ENCODE data around the gene C12orf56.

The C12orf56 gene

GRCh38 chr12:64265839-64266238 is 124.7 kb downstream of the C12orf56 start:
- DNase-seq, result no peak
- in situ Hi-C loops (cut with HindIII; ENCODE audit: low pct_ligation_motif_present, low pct_unique_long_range_greater_than_20kb, low sequenced_read_pairs), result loop anchor here (25.0 kb wide), 1 partner anchor 454 kb away; no protein-coding TSS in a partner anchor

- DNase-seq, result no peak
- in situ Hi-C loops (cut with HindIII; ENCODE audit: low pct_ligation_motif_present, low pct_unique_long_range_greater_than_20kb, low sequenced_read_pairs), result loop anchor here (25.0 kb wide), 1 partner anchor 450 kb away; no protein-coding TSS in a partner anchor
These were observed 128.7 kb downstream of the C12orf56 start for GRCh38 chr12:64261813-64262212.

- in situ Hi-C loops (cut with HindIII; ENCODE audit: low pct_ligation_motif_present, low pct_unique_long_range_greater_than_20kb, low sequenced_read_pairs), result loop anchor here (25.0 kb wide), 1 partner anchor 446 kb away; no protein-coding TSS in a partner anchor
- DNase-seq, result no peak
These were observed 132.0 kb downstream of the C12orf56 start for GRCh38 chr12:64258576-64258975.

DNA sequence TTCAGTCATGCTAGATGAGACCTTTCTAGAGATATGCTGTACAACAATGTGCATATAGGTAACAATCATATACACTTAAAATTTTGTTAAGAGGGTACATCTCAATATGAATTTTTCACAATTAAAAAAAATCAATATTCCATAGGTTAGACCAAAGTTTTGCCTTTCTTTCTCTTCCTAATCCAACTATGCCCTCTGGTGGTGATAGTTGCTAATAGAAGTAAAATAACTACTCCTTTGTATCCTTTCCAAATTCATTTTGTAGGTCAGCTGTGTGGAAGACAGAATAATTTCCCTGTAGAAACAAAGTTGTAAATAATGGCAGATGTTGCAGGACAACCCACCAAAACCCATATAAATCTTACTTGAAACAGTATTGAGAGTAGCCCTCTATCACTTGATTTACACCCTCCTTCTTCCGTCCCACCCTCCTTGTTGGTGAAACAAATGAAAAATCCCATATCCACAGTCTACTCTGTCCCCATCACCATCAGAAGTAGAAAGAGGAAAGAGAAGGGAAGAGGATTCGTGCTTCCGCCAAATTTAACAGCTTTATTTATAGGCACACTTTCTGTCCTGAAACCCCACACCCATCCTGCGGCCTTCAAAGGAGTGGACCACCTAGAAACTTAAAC is 134.3 kb downstream of the C12orf56 start:
- in situ Hi-C loops (cut with HindIII; ENCODE audit: low pct_ligation_motif_present, low pct_unique_long_range_greater_than_20kb, low sequenced_read_pairs), result loop anchor here (25.0 kb wide), 1 partner anchor 444 kb away; no protein-coding TSS in a partner anchor
- peak; percentile 81 for DNase-seq

DNA sequence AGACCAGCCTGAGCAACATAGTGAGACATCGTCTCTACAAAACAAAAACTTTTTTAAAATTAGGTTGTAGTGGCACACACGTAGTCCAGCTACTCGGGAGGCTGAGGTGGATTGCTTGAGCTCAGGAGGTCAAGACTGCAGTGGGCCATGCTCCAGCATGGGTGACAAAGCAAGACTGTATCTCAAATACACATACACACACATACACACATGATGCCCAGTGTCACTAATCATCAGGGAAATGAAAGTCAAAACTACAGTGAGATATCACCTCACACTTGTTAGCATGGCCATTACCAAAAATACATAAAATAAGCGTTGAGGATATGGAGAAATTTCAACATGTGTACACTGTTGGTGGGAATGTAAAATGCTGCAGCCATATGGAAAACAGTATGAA is 135.3 kb downstream of the C12orf56 start:
- no peak for DNase-seq
- in situ Hi-C loops (cut with HindIII; ENCODE audit: low pct_ligation_motif_present, low pct_unique_long_range_greater_than_20kb, low sequenced_read_pairs), result loop anchor here (25.0 kb wide), 1 partner anchor 443 kb away; no protein-coding TSS in a partner anchor

- in situ Hi-C loops (cut with HindIII; ENCODE audit: low pct_ligation_motif_present, low pct_unique_long_range_greater_than_20kb, low sequenced_read_pairs), result loop anchor here (25.0 kb wide), 1 partner anchor 441 kb away; no protein-coding TSS in a partner anchor
- no peak for DNase-seq
These were observed 137.2 kb downstream of the C12orf56 start for GRCh38 chr12:64253356-64253755.

DNA sequence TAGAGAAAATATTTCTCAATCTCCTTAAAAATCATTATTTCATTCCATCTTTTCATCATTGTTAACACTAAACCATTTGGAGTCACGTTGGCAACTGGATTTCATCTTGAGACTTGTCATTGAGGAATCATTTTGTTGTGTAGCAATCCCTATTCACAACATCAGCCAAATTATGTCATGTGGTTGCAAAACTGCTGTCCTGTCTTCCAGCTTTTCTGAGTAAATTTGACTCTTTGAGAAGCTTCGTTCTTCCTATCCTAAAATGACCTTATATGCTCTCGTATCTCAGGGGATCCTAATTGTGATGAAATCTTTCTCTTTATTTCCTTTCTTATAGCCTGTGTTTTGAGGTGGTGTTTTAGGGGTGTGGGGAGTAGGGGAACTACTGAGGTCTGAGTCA is 137.9 kb downstream of the C12orf56 start:
- in situ Hi-C loops (cut with HindIII; ENCODE audit: low pct_ligation_motif_present, low pct_unique_long_range_greater_than_20kb, low sequenced_read_pairs), result loop anchor here (25.0 kb wide), 1 partner anchor 440 kb away; no protein-coding TSS in a partner anchor

GRCh38 chr12:64243809-64244208 is 146.7 kb downstream of the C12orf56 start:
- no peak for DNase-seq
- in situ Hi-C loops (cut with HindIII; ENCODE audit: low pct_ligation_motif_present, low pct_unique_long_range_greater_than_20kb, low sequenced_read_pairs), result no loop called here

More for the DNA sequence above, 137.9 kb downstream of the C12orf56 start:
- no peak for DNase-seq

DNA sequence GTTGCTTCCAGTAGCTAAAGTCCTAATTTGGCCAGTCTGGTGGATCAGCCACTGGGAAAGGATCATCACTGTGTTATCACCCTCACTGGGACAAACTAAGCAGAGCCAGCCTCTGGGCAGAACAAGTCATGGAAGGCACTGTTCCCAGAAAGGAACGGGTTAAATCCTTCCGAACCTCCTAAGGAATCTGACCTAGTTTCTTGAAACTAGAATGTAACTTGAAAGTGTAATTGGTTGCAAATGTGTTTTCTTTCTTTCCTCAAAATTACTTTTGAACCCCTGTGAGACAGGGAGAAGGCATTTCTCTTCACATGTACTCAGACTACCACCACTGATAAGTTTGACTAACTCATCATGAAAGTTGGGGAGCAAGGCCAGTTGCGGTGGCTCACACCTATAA is 149.8 kb downstream of the C12orf56 start:
- in situ Hi-C loops (cut with HindIII; ENCODE audit: low pct_ligation_motif_present, low pct_unique_long_range_greater_than_20kb, low sequenced_read_pairs), result no loop called here
- DNase-seq, result no peak

- DNase-seq, result no peak
- in situ Hi-C loops (cut with HindIII; ENCODE audit: low pct_ligation_motif_present, low pct_unique_long_range_greater_than_20kb, low sequenced_read_pairs), result no loop called here
These were observed 153.2 kb downstream of the C12orf56 start for GRCh38 chr12:64237382-64237781.

DNA sequence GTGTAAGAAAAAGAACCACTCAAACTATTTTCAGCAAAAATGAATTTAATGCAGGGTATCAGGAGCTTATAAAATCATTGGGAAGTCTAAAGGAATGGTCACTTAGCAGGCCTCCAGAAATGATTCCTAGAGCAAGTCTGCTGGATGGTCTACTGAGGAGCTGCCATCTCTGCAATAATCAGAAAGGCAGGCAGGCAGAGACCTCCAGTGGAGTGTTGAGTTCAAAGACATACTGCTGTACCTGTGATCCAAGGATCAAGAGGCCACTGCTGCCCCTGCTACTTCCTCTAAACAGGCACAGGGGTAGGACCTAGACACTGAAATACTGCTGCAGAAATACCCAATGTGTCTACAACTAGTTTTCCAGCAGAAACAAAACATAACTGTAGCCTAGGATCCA is 154.0 kb downstream of the C12orf56 start:
- peak; percentile 64 for DNase-seq
- in situ Hi-C loops (cut with HindIII; ENCODE audit: low pct_ligation_motif_present, low pct_unique_long_range_greater_than_20kb, low sequenced_read_pairs), result no loop called here

DNA sequence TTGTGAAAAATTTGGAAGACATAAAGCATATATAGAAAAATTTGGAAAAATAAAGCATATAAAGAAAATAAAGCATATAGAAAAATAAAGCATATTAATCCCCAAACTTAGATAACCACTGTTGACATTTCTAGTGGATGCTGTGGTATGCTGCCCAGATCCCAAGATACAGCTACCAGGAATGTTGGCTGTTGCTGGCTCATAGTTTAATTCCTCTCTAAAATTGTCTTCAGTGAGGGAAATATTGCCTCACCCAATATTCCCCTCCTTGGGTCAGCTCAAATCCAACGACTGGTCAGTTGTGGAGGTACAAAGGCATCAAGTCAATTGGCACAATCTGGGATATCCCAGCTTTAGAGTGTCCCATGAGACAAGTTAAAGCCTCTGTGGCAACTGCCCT is 158.4 kb downstream of the C12orf56 start:
- DNase-seq, result no peak
- in situ Hi-C loops (cut with HindIII; ENCODE audit: low pct_ligation_motif_present, low pct_unique_long_range_greater_than_20kb, low sequenced_read_pairs), result no loop called here

DNA sequence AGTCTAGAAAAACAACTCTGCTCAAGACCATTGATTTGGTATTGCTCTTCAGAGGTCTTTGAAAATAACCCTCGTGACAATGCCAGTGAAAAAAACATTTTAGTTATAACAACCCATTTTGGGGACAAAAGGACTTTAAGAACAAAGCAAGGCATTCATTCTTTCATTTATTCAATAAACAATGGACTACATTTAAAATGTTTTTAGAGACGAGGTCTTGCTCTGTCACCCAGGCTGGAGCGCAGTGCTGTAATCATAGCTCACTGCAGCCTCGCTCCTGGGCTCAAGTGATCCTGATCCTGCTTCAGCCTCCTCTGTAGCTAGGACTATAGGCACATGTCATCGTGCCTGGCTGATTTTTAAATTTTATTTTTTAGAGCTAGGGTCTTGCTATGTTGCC is 160.8 kb downstream of the C12orf56 start:
- no peak for DNase-seq
- in situ Hi-C loops (cut with HindIII; ENCODE audit: low pct_ligation_motif_present, low pct_unique_long_range_greater_than_20kb, low sequenced_read_pairs), result no loop called here

GRCh38 chr12:64229240-64229639 is 161.3 kb downstream of the C12orf56 start:
- no peak for DNase-seq
- in situ Hi-C loops (cut with HindIII; ENCODE audit: low pct_ligation_motif_present, low pct_unique_long_range_greater_than_20kb, low sequenced_read_pairs), result no loop called here

GRCh38 chr12:64225626-64226025 is 164.9 kb downstream of the C12orf56 start:
- in situ Hi-C loops (cut with HindIII; ENCODE audit: low pct_ligation_motif_present, low pct_unique_long_range_greater_than_20kb, low sequenced_read_pairs), result no loop called here

GRCh38 chr12:64222009-64222765 is 168.4 kb downstream of the C12orf56 start, which contains the start of gene KICS2:
Gene KICS2, minus strand, starts transcription at chr12:64222296. Its CDS starts 59 bp downstream, at chr12:64222237.
- in situ Hi-C loops (cut with HindIII; ENCODE audit: low pct_ligation_motif_present, low pct_unique_long_range_greater_than_20kb, low sequenced_read_pairs), result no loop called here
- peak; percentile 99 for DNase-seq

More at GRCh38 chr12:64225626-64226025, 164.9 kb downstream of the C12orf56 start:
- no peak for DNase-seq

DNA sequence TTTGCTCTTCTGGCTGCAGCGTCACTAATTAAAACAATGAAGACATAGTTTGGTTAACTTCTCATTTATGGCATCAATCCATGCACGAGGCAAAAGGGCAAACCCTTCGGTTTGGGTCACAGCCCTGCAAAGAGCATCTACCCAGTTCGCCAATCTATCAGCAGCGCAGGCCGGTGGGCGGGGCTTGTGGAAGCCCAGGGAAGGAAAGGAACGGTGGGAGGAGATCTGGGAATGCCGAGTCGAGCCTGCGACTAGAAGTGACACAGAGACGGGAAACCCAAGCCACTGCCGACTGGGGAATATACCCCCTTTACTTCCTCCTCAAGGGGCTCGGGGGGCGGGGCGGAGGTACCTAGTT is 168.9 kb downstream of the C12orf56 start:
- peak; percentile 96 for DNase-seq
- in situ Hi-C loops (cut with HindIII; ENCODE audit: low pct_ligation_motif_present, low pct_unique_long_range_greater_than_20kb, low sequenced_read_pairs), result no loop called here

GRCh38 chr12:64220046-64220445 is 170.5 kb downstream of the C12orf56 start:
- in situ Hi-C loops (cut with HindIII; ENCODE audit: low pct_ligation_motif_present, low pct_unique_long_range_greater_than_20kb, low sequenced_read_pairs), result no loop called here
- DNase-seq, result no peak

- DNase-seq, result peak; percentile 18
- in situ Hi-C loops (cut with HindIII; ENCODE audit: low pct_ligation_motif_present, low pct_unique_long_range_greater_than_20kb, low sequenced_read_pairs), result no loop called here
These were observed 171.4 kb downstream of the C12orf56 start for GRCh38 chr12:64219145-64219544.
